ENCODE measurements around the gene HDHD3. TPM values are rescaled to one million over a fixed set of nuclear protein-coding genes. Genes with fewer than 3 reads are reported as not detected.

The HDHD3 gene
- total RNA-seq, 1 experiment from 2014 or later, result 39.5 TPM

- Histone ChIP-seq H3K4me1 (replicated peaks; ENCODE audit: insufficient read depth) (peaks cover 38% of the 10 kb centered on the region), H4K20me1 (ENCODE audit: insufficient read depth) (no peaks in the 10 kb centered on the region), H3K9me2 (ENCODE audit: insufficient read depth) (no peaks in the 10 kb centered on the region), H2AFZ (no peak overlapping the region), H3K9me3 (ENCODE audit: insufficient read depth, low read depth) (no peaks in the 10 kb centered on the region), H3K4me2 (peak overlapping the region; percentile 88), H3K27ac (peak overlapping the region; percentile 46; the same call in 1 of the 2 replicates), H3K27me3 (ENCODE audit: insufficient read depth, low read depth) (no peaks in the 10 kb centered on the region), H3K79me2 (ENCODE audit: low read depth) (peaks cover 35% of the 10 kb centered on the region), H3K36me3 (ENCODE audit: low read depth) (peaks cover 4% of the 10 kb centered on the region; the same call in 1 of the 2 replicates), H3F3A (ENCODE audit: insufficient read depth, low read depth) (peaks cover 21% of the 10 kb centered on the region; the same call in 1 of the 2 replicates), H3K4me3 (no peak overlapping the region; the same call in 1 of the 2 replicates)
- BruUV-seq (replicated peaks), result no TSS peak
- intact Hi-C loops (cut with micrococcal nuclease; ENCODE audit: unreplicated experiment), result loop anchor here (1.0 kb wide), 1 partner anchor 42 kb away; no protein-coding TSS in a partner anchor
- CTCF ChIA-PET, result interaction anchor here (0.7 kb wide), 1 partner anchor 432 kb away, joined by 3 read pairs; no protein-coding TSS in a partner anchor
- TF ChIP-seq EZH2 (IDR thresholded peaks at IDR 0.05; ENCODE audit: low read depth) (no peak), CTCF (conservative IDR thresholded peaks at IDR 0.05) (no peak)
- POLR2A ChIA-PET (ENCODE audit: unreplicated experiment), result no interaction called here
- DNase-seq, result no peak
Measured at GRCh38 chr9:113350937-113351336, 25.8 kb downstream of the HDHD3 start.

- TF ChIP-seq EZH2 (IDR thresholded peaks at IDR 0.05; ENCODE audit: low read depth) (no peak), CTCF (conservative IDR thresholded peaks at IDR 0.05) (no peak)
- intact Hi-C loops (cut with micrococcal nuclease; ENCODE audit: unreplicated experiment), result loop anchor here (1.0 kb wide), 1 partner anchor 41 kb away; no protein-coding TSS in a partner anchor
- Histone ChIP-seq H3K36me3 (ENCODE audit: low read depth) (peaks cover 4% of the 10 kb centered on the region; the same call in 1 of the 2 replicates), H3F3A (ENCODE audit: insufficient read depth, low read depth) (peaks cover 21% of the 10 kb centered on the region; the same call in 1 of the 2 replicates), H4K20me1 (ENCODE audit: insufficient read depth) (no peaks in the 10 kb centered on the region), H3K27me3 (ENCODE audit: insufficient read depth, low read depth) (no peaks in the 10 kb centered on the region), H3K9me2 (ENCODE audit: insufficient read depth) (no peaks in the 10 kb centered on the region), H3K79me2 (ENCODE audit: low read depth) (peaks cover 35% of the 10 kb centered on the region), H3K4me2 (peak overlapping the region; percentile 88), H3K9me3 (ENCODE audit: insufficient read depth, low read depth) (no peaks in the 10 kb centered on the region), H3K4me3 (peak overlapping the region; percentile 96), H3K27ac (no peak overlapping the region), H3K4me1 (replicated peaks; ENCODE audit: insufficient read depth) (peaks cover 38% of the 10 kb centered on the region), H2AFZ (peak overlapping the region; percentile 88)
- TSS peak; percentile 42 for BruUV-seq (replicated peaks)
- POLR2A ChIA-PET (ENCODE audit: unreplicated experiment), result interaction anchor here (0.7 kb wide), 1 partner anchor 48 kb away, joined by 8 read pairs; no protein-coding TSS in a partner anchor
- CTCF ChIA-PET, result interaction anchor here (0.5 kb wide), 1 partner anchor 56 kb away, joined by 4 read pairs; no protein-coding TSS in a partner anchor
- DNase-seq, result no peak
Measured at GRCh38 chr9:113350107-113350661, 26.6 kb downstream of the HDHD3 start.

DNA sequence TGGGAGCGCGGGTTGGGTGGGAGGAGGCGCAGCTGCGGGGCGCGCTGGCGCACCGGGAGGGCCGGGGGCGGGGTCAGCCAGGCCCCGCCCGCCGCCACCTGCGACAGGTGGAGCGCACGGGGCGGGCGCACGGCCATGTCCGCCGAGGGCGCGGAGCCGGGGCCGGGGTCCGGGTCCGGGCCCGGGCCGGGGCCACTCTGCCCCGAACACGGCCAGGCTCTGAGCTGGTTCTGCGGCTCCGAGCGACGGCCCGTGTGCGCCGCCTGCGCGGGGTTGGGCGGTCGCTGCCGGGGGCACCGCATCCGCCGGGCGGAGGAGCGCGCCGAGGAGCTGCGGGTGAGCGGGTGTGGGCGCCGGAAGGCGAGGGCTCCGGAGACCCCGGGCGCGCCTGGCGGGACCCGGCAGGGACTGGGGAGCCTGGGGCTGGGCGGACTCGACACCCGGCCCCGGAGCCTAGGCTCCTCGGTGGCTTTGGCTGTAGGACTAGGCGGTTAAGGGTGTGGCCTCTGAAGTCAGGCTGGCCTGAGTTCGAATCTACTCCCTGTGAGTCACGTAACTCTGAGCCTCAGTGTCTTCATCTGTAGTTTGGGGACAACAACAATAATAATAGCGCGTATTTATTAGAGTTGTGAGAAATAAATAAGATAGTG, 27.2 kb downstream of the HDHD3 start, which contains the start of gene BSPRY:
TSS of gene BSPRY (plus strand) at position 97 of the 650 bp plus-strand sequence. CDS start at position 136, 39 bp downstream.
- ChIA-PET CTCF (interaction anchor here (0.5 kb wide), 1 partner anchor 56 kb away, joined by 4 read pairs; no protein-coding TSS in a partner anchor), POLR2A (ENCODE audit: unreplicated experiment) (interaction anchor here (0.6 to 0.7 kb wide), 2 partner anchors 49 to 273 kb away, joined by 4 to 8 read pairs; no protein-coding TSS in a partner anchor)
- peak in 1 of 2 experiments; percentile 59 for DNase-seq
- TF ChIP-seq EZH2 (IDR thresholded peaks at IDR 0.05; ENCODE audit: low read depth) (no peak), CTCF (conservative IDR thresholded peaks at IDR 0.05) (no peak)
- Histone ChIP-seq H3K9me3 (ENCODE audit: insufficient read depth, low read depth) (no peaks in the 10 kb centered on the region), H3K36me3 (ENCODE audit: low read depth) (peaks cover 4% of the 10 kb centered on the region; the same call in 1 of the 2 replicates), H3K4me3 (peak within 1 kb of the TSS; percentile 96), H3K27ac (no peak within 1 kb of the TSS), H4K20me1 (ENCODE audit: insufficient read depth) (no peaks in the 10 kb centered on the region), H3K9me2 (ENCODE audit: insufficient read depth) (no peaks in the 10 kb centered on the region), H3K4me1 (replicated peaks; ENCODE audit: insufficient read depth) (peaks cover 38% of the 10 kb centered on the region), H3K27me3 (ENCODE audit: insufficient read depth, low read depth) (no peaks in the 10 kb centered on the region), H3K79me2 (ENCODE audit: low read depth) (peaks cover 35% of the 10 kb centered on the region), H3K4me2 (peak within 1 kb of the TSS; percentile 88), H2AFZ (peak within 1 kb of the TSS; percentile 88), H3F3A (ENCODE audit: insufficient read depth, low read depth) (peaks cover 21% of the 10 kb centered on the region; the same call in 1 of the 2 replicates)
- intact Hi-C loops (cut with micrococcal nuclease; ENCODE audit: unreplicated experiment), result loop anchor here (1.0 to 10.0 kb wide), 2 partner anchors 40 to 595 kb away; partner anchors contain the start of gene SNX30
- BruUV-seq (replicated peaks), result no TSS peak
